DND-41 (cell line): Measurements from ENCODE around the gene KRTAP10-7.
"Not testable (repeated sequence)": the region's sequence is repeated elsewhere in the genome, so short reads cannot be mapped to it uniquely, and the experiment has no call there.

Experiments
- ATAC-seq: fragments of 200-7000 bp; cut with Tn5 transposase; 3 replicates; pipeline ENCODE4 v1.9.1; 2021; ENCODE audit warnings: low read depth; ENCODE audit not compliant: insufficient read depth
- DNase-seq: peaks from one replicate; pipeline ENCODE4 v3.0.0-alpha.2; 2020
- H2AFZ ChIP-seq: 2 replicates; pipeline ENCODE4 v1.6.0; 2012; ENCODE audit warnings: low read depth, low read length
- H3K27ac ChIP-seq: 2 replicates; pipeline ENCODE4 v1.5.1; 2012; ENCODE audit warnings: low read length, inconsistent platforms
- H3K27me3 ChIP-seq: fragments of 200-600 bp; sonication (generic); 2 replicates; pipeline ENCODE4 v1.6.0; 2012; ENCODE audit warnings: low read length, mild to moderate bottlenecking, inconsistent platforms; ENCODE audit not compliant: insufficient read depth, poor library complexity
- H3K36me3 ChIP-seq: 2 replicates; pipeline ENCODE4 v1.5.1; 2012; ENCODE audit warnings: low read length, inconsistent platforms; ENCODE audit not compliant: insufficient read depth
- H3K4me1 ChIP-seq: 2 replicates; pipeline ENCODE4 v1.5.1; 2012; ENCODE audit warnings: mild to moderate bottlenecking, low read length; ENCODE audit not compliant: insufficient read depth
- H3K4me2 ChIP-seq: 2 replicates; pipeline ENCODE4 v1.6.0; 2012; ENCODE audit warnings: mild to moderate bottlenecking, moderate library complexity, low read length, inconsistent platforms; ENCODE audit not compliant: insufficient read depth
- H3K4me3 ChIP-seq, 2 experiments: fragments of 200-600 bp in 1 of 2; shearing (Covaris generic) in 1 of 2; 2 replicates each; pipeline ENCODE4 v1.5.1; 2012 to 2016; ENCODE audit warnings: inconsistent platforms in 2 of 2, low read length in 2 of 2, mild to moderate bottlenecking in 2 of 2, low read depth in 1 of 2, moderate library complexity in 1 of 2
- H3K79me2 ChIP-seq: 2 replicates; pipeline ENCODE4 v1.6.0; 2012; ENCODE audit warnings: low read length, inconsistent platforms; ENCODE audit not compliant: insufficient read depth
- H3K9ac ChIP-seq: 2 replicates; pipeline ENCODE4 v1.6.0; 2012; ENCODE audit warnings: low read depth, mild to moderate bottlenecking, inconsistent platforms, low read length, moderate library complexity
- H3K9me3 ChIP-seq: 2 replicates; pipeline ENCODE4 v1.5.1; 2012; ENCODE audit warnings: low read length, moderate library complexity, mild to moderate bottlenecking, inconsistent platforms; ENCODE audit not compliant: insufficient read depth, severe bottlenecking
- H4K20me1 ChIP-seq: 2 replicates; pipeline ENCODE4 v1.6.0; 2012; ENCODE audit warnings: low read length; ENCODE audit not compliant: insufficient read depth
- EZH2 ChIP-seq: IDR thresholded peaks from 3 replicates; pipeline ENCODE4 v1.6.1; 2012; ENCODE audit warnings: borderline replicate concordance, low read depth, mild to moderate bottlenecking, moderate library complexity, low read length, inconsistent platforms; ENCODE audit not compliant: severe bottlenecking
- TF ChIP-seq, protein P1 (sequence below): IDR thresholded peaks from 2 replicates; pipeline ENCODE4 v1.5.1; 2012; ENCODE audit warnings: borderline replicate concordance, low read length, moderate library complexity, mild to moderate bottlenecking; ENCODE audit not compliant: poor library complexity, severe bottlenecking; ENCODE audit errors: extremely low read depth

Gene KRTAP10-7

GRCh38 chr21:44600118-44600978 lies at the start of gene KRTAP10-7:
Gene KRTAP10-7, plus strand, starts transcription at chr21:44600597. Its CDS starts 25 bp downstream, at chr21:44600622.
- H3K79me2 ChIP-seq, H3K4me3 ChIP-seq, ATAC-seq, H3K27me3 ChIP-seq, H3K36me3 ChIP-seq, H2AFZ ChIP-seq, H3K27ac ChIP-seq, DNase-seq, H3K4me2 ChIP-seq, H3K4me1 ChIP-seq, H3K9ac ChIP-seq, H4K20me1 ChIP-seq, H3K9me3 ChIP-seq: not testable (repeated sequence)

GRCh38 chr21:44550807-44551206 lies 49.6 kb upstream of the KRTAP10-7 start:
- TF ChIP-seq EZH2: no peak
- TF ChIP-seq, protein P1, sequence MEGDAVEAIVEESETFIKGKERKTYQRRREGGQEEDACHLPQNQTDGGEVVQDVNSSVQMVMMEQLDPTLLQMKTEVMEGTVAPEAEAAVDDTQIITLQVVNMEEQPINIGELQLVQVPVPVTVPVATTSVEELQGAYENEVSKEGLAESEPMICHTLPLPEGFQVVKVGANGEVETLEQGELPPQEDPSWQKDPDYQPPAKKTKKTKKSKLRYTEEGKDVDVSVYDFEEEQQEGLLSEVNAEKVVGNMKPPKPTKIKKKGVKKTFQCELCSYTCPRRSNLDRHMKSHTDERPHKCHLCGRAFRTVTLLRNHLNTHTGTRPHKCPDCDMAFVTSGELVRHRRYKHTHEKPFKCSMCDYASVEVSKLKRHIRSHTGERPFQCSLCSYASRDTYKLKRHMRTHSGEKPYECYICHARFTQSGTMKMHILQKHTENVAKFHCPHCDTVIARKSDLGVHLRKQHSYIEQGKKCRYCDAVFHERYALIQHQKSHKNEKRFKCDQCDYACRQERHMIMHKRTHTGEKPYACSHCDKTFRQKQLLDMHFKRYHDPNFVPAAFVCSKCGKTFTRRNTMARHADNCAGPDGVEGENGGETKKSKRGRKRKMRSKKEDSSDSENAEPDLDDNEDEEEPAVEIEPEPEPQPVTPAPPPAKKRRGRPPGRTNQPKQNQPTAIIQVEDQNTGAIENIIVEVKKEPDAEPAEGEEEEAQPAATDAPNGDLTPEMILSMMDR: no peak
- H3K79me2 ChIP-seq: no peaks in the 10 kb centered on the region
- no peak overlapping the region for H2AFZ ChIP-seq
- H3K36me3 ChIP-seq: no peaks in the 10 kb centered on the region
- ATAC-seq (no peak), DNase-seq (no peak)
- no peak overlapping the region for H3K9ac ChIP-seq
- H3K4me1 ChIP-seq: no peaks in the 10 kb centered on the region
- H3K9me3 ChIP-seq: no peaks in the 10 kb centered on the region
- no peak overlapping the region for H3K27ac ChIP-seq
- no peak overlapping the region for H3K4me2 ChIP-seq
- H3K27me3 ChIP-seq: peaks cover 3% of the 10 kb centered on the region
- 0 out of 2 replicates have a peak, but pooled peaks cover 3% of the 10 kb centered on the region for H4K20me1 ChIP-seq
- no peak overlapping the region for H3K4me3 ChIP-seq

DNA sequence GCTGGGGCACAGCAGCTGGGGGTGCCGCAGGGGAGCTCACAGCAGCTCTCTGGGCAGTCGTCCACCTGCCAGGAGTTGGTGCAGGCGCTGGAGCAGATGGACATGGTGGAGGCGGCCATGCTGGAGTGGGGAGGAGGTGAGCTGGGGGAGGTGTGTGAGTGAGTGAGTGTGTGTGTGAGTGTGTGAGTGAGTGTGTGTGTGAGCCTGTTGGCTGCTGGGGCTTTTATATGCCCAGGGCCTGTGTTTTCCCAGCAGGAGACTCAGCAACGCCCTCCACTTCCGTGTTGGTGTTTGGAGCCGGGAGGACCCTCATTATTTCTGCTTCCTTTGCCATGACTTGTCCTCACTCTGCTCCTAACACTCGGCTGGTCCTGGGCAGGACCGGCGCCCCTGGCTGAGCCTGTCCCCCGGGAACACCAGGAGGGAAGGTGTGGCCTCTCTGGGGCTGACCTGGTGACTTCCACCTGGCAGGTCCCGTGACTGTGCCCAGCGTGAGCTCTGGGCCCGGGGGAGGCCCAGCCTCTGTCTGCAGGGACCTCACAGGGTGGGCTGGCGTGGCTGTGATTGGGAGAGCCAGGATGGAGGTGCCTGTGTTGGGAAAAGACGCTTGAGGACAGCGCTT lies 48.9 kb upstream of the KRTAP10-7 start, which contains the start of gene KRTAP10-2:
Gene KRTAP10-2 (minus strand): TSS at position 166 of the 622 bp plus-strand sequence. CDS start 47 bp downstream, at position 119.
- Histone ChIP-seq H3K27me3 (peaks cover 3% of the 10 kb centered on the region), H3K4me3 (no peak within 1 kb of the TSS), H4K20me1 (0 out of 2 replicates have a peak, but pooled peaks cover 3% of the 10 kb centered on the region), H3K4me2 (no peak within 1 kb of the TSS), H3K9ac (no peak within 1 kb of the TSS), H3K27ac (no peak within 1 kb of the TSS), H2AFZ (no peak within 1 kb of the TSS), H3K79me2 (no peaks in the 10 kb centered on the region), H3K9me3 (no peaks in the 10 kb centered on the region), H3K36me3 (no peaks in the 10 kb centered on the region), H3K4me1 (no peaks in the 10 kb centered on the region)
- DNase-seq: no peak
- no peak for ATAC-seq
- TF ChIP-seq, protein P1: no peak
- no peak for TF ChIP-seq EZH2

DNA sequence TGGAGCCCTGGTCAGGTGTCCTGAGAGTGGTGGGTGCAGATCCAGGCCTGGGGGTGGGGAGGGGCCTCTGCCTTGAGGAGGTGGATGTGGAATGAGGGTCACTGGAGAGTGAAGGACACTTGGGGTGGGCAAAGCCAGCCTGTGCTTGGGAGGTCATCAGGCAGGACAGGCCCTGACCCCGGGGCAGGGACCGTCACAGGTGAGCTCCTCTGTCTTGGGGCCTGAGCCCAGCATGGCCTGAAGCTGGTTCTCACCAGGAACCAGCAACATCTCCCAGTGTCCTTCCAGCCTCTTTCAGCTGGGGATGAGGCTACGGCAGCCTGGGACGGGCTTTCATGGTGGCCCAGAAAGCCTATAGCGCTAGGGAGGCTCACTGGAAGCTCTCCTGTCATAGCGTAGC lies 48.3 kb upstream of the KRTAP10-7 start:
- Histone ChIP-seq H3K9me3 (no peaks in the 10 kb centered on the region), H4K20me1 (0 out of 2 replicates have a peak, but pooled peaks cover 3% of the 10 kb centered on the region), H3K4me1 (no peaks in the 10 kb centered on the region), H3K4me3 (no peak overlapping the region), H3K4me2 (no peak overlapping the region), H3K79me2 (no peaks in the 10 kb centered on the region), H3K36me3 (no peaks in the 10 kb centered on the region), H3K9ac (no peak overlapping the region), H3K27me3 (peaks cover 3% of the 10 kb centered on the region), H2AFZ (no peak overlapping the region), H3K27ac (no peak overlapping the region)
- no peak for ATAC-seq
- TF ChIP-seq, protein P1: no peak
- no peak for TF ChIP-seq EZH2
- DNase-seq: no peak
